ENCODE data around the gene PSMB5.

- TF ChIP-seq POLR2AphosphoS5 (IDR thresholded peaks at IDR 0.05; ENCODE audit: borderline replicate concordance, low read depth, low read length) = no peak
- TF ChIP-seq EZH2 (IDR thresholded peaks at IDR 0.05) = no peak
- TF ChIP-seq FOXP2 (optimal IDR thresholded peaks at IDR 0.05; ENCODE audit: control extremely low read depth, extremely low read length, insufficient read depth) = no peak
Measured at GRCh38 chr14:23067847-23068788, 33.4 kb upstream of the PSMB5 start.
